GM23338 (cell line): ENCODE results near the gene SARDH. TPM values are rescaled to one million over a fixed set of nuclear protein-coding genes. Genes with fewer than 3 reads are reported as not detected.

Experiments used
- ATAC-seq: fragments of 200-7000 bp; cut with Tn5 transposase; 3 replicates; pipeline ENCODE4 v1.9.1; 2020
- DNase-seq: peaks from one replicate; pipeline ENCODE4 v3.0.0-alpha.2; 2015; ENCODE audit warnings: low spot score
- H2AFZ ChIP-seq: fragments of 200-600 bp; sonication (generic); 2 replicates; pipeline ENCODE4 v1.8.0; 2016; ENCODE audit warnings: antibody characterized with exemption, mild to moderate bottlenecking, moderate library complexity
- H3F3A ChIP-seq: fragments of 200-600 bp; sonication (generic); replicated peaks from 2 replicates; pipeline ENCODE4 v1.8.0; 2017; ENCODE audit warnings: antibody characterized with exemption, mixed run types, low read depth
- H3K27ac ChIP-seq: fragments of 200-600 bp; sonication (generic); 2 replicates; pipeline ENCODE4 v1.6.1; 2016; ENCODE audit warnings: low read depth
- H3K27me3 ChIP-seq: fragments of 200-600 bp; sonication (generic); 2 replicates; pipeline ENCODE4 v1.8.0; 2016; ENCODE audit warnings: mild to moderate bottlenecking, mixed run types, moderate library complexity; ENCODE audit not compliant: insufficient read depth
- H3K36me3 ChIP-seq: fragments of 200-600 bp; sonication (generic); 2 replicates; pipeline ENCODE4 v1.8.0; 2016; ENCODE audit warnings: mild to moderate bottlenecking; ENCODE audit not compliant: insufficient read depth
- H3K4me1 ChIP-seq: fragments of 200-600 bp; sonication (generic); 2 replicates; pipeline ENCODE4 v1.8.0; 2016; ENCODE audit warnings: mild to moderate bottlenecking, moderate library complexity; ENCODE audit not compliant: insufficient read depth
- H3K4me2 ChIP-seq: fragments of 200-600 bp; sonication (generic); 2 replicates; pipeline ENCODE4 v1.7.1; 2017; ENCODE audit warnings: mixed run types
- H3K4me3 ChIP-seq: fragments of 200-600 bp; sonication (generic); 2 replicates; pipeline ENCODE4 v1.6.1; 2016; ENCODE audit warnings: mixed run types
- H3K79me2 ChIP-seq: fragments of 200-600 bp; sonication (generic); replicated peaks from 2 replicates; pipeline ENCODE4 v1.8.0; 2017; ENCODE audit warnings: mild to moderate bottlenecking; ENCODE audit not compliant: insufficient read depth
- H3K9me2 ChIP-seq: fragments of 200-600 bp; sonication (generic); 2 replicates; pipeline ENCODE4 v1.8.0; 2017; ENCODE audit not compliant: insufficient read depth
- H4K20me1 ChIP-seq: fragments of 200-600 bp; sonication (generic); replicated peaks from 2 replicates; pipeline ENCODE4 v1.8.0; 2017; ENCODE audit warnings: mild to moderate bottlenecking; ENCODE audit not compliant: insufficient read depth
- H3K27ac Mint-ChIP-seq: 2 replicates; pipeline ENCODE4 v1.8.0; 2020; ENCODE audit warnings: inconsistent platforms, mild to moderate bottlenecking, moderate library complexity, mixed read lengths
- H3K27me3 Mint-ChIP-seq: 3 replicates; pipeline ENCODE4 v1.8.0; 2022; ENCODE audit warnings: low read depth, mild to moderate bottlenecking, moderate library complexity, mixed read lengths, inconsistent platforms; ENCODE audit not compliant: insufficient read depth, poor library complexity
- H3K36me3 Mint-ChIP-seq: 3 replicates; pipeline ENCODE4 v1.8.0; 2021; ENCODE audit warnings: low read depth, mild to moderate bottlenecking, inconsistent platforms, moderate library complexity, mixed read lengths
- H3K4me1 Mint-ChIP-seq: 3 replicates; pipeline ENCODE4 v1.8.0; 2020; ENCODE audit warnings: mild to moderate bottlenecking, inconsistent platforms, mixed read lengths
- H3K4me3 Mint-ChIP-seq: 3 replicates; pipeline ENCODE4 v1.8.0; 2021; ENCODE audit warnings: moderate library complexity, mild to moderate bottlenecking, inconsistent platforms, mixed read lengths
- H3K9me3 Mint-ChIP-seq: 3 replicates; pipeline ENCODE4 v1.8.0; 2020; ENCODE audit warnings: moderate library complexity, mild to moderate bottlenecking, inconsistent platforms, mixed read lengths
- CTCF ChIP-seq, 2 experiments: fragments of 200-600 bp in 1 of 2; sonication (generic) in 1 of 2; conservative IDR thresholded peaks; 2 replicates each; pipeline versions ENCODE4 v1.5.1 to v1.6.1; 2016 to 2017; ENCODE audit warnings: antibody characterized with exemption in 2 of 2, low read depth in 2 of 2, mild to moderate bottlenecking in 2 of 2, moderate library complexity in 1 of 2
- polyA plus RNA-seq: library from polyadenylated mRNA; unstranded; fragments of >200 nt; fragmentation: Nextera tagmentation; extraction: Ambion mirVana; gene quantifications from 2 replicates; pipeline ENCODE4 v1.2.1, GENCODE V29; 2016
- total RNA-seq: library from RNA; depleted of rRNA; stranded (reverse); fragments of >200 nt; shearing (Covaris generic); gene quantifications from 2 replicates; pipeline ENCODE4 v1.2.3, GENCODE V29; 2014
- TF ChIP-seq, protein P1 (sequence below): fragments of 250-450 bp; sonication (Bioruptor Pico); IDR thresholded peaks from 2 replicates; pipeline ENCODE4 v1.5.0; 2020; ENCODE audit warnings: mild to moderate bottlenecking, moderate library complexity

The SARDH gene
- total and polyA plus RNA-seq, 2 experiments from 2014 or later, result 2.8 to 10.4 TPM

- no peaks in the 10 kb centered on the region; the same call in 2 of the 3 replicates for H3K36me3 Mint-ChIP-seq
- peaks cover 11% of the 10 kb centered on the region for H3K27me3 Mint-ChIP-seq
- H3K4me3 ChIP-seq, result no peak overlapping the region
- DNase-seq (no peak), ATAC-seq (no peak)
- no peak overlapping the region for H3K4me3 Mint-ChIP-seq
- no peaks in the 10 kb centered on the region for H3K27me3 ChIP-seq
- H3K4me2 ChIP-seq, result no peak overlapping the region
- H3K9me2 ChIP-seq, result no peaks in the 10 kb centered on the region
- TF ChIP-seq, protein P1, sequence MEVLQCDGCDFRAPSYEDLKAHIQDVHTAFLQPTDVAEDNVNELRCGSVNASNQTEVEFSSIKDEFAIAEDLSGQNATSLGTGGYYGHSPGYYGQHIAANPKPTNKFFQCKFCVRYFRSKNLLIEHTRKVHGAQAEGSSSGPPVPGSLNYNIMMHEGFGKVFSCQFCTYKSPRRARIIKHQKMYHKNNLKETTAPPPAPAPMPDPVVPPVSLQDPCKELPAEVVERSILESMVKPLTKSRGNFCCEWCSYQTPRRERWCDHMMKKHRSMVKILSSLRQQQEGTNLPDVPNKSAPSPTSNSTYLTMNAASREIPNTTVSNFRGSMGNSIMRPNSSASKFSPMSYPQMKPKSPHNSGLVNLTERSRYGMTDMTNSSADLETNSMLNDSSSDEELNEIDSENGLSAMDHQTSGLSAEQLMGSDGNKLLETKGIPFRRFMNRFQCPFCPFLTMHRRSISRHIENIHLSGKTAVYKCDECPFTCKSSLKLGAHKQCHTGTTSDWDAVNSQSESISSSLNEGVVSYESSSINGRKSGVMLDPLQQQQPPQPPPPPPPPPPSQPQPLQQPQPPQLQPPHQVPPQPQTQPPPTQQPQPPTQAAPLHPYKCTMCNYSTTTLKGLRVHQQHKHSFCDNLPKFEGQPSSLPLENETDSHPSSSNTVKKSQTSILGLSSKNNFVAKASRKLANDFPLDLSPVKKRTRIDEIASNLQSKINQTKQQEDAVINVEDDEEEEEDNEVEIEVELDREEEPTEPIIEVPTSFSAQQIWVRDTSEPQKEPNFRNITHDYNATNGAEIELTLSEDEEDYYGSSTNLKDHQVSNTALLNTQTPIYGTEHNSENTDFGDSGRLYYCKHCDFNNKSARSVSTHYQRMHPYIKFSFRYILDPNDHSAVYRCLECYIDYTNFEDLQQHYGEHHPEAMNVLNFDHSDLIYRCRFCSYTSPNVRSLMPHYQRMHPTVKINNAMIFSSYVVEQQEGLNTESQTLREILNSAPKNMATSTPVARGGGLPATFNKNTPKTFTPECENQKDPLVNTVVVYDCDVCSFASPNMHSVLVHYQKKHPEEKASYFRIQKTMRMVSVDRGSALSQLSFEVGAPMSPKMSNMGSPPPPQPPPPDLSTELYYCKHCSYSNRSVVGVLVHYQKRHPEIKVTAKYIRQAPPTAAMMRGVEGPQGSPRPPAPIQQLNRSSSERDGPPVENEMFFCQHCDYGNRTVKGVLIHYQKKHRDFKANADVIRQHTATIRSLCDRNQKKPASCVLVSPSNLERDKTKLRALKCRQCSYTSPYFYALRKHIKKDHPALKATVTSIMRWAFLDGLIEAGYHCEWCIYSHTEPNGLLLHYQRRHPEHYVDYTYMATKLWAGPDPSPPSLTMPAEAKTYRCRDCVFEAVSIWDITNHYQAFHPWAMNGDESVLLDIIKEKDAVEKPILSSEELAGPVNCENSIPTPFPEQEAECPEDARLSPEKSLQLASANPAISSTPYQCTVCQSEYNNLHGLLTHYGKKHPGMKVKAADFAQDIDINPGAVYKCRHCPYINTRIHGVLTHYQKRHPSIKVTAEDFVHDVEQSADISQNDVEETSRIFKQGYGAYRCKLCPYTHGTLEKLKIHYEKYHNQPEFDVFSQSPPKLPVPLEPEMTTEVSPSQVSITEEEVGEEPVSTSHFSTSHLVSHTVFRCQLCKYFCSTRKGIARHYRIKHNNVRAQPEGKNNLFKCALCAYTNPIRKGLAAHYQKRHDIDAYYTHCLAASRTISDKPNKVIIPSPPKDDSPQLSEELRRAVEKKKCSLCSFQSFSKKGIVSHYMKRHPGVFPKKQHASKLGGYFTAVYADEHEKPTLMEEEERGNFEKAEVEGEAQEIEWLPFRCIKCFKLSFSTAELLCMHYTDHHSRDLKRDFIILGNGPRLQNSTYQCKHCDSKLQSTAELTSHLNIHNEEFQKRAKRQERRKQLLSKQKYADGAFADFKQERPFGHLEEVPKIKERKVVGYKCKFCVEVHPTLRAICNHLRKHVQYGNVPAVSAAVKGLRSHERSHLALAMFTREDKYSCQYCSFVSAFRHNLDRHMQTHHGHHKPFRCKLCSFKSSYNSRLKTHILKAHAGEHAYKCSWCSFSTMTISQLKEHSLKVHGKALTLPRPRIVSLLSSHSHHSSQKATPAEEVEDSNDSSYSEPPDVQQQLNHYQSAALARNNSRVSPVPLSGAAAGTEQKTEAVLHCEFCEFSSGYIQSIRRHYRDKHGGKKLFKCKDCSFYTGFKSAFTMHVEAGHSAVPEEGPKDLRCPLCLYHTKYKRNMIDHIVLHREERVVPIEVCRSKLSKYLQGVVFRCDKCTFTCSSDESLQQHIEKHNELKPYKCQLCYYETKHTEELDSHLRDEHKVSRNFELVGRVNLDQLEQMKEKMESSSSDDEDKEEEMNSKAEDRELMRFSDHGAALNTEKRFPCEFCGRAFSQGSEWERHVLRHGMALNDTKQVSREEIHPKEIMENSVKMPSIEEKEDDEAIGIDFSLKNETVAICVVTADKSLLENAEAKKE (CRISPR knock-in tag), result no peak
- TF ChIP-seq CTCF (conservative IDR thresholded peaks at IDR 0.05; ENCODE audit: low read depth in 2 of 2), result no peak
- H3K9me3 Mint-ChIP-seq, result no peaks in the 10 kb centered on the region; the same call in 2 of the 3 replicates
- no peaks in the 10 kb centered on the region for H3K4me1 ChIP-seq
- H3K27ac ChIP-seq, result no peak overlapping the region
- H3K36me3 ChIP-seq, result no peaks in the 10 kb centered on the region
- H4K20me1 ChIP-seq, result no peaks in the 10 kb centered on the region
- H3K79me2 ChIP-seq, result no peaks in the 10 kb centered on the region
- H3F3A ChIP-seq, result no peaks in the 10 kb centered on the region
- no peak overlapping the region; the same call in 1 of the 2 replicates for H3K27ac Mint-ChIP-seq
- no peak overlapping the region for H2AFZ ChIP-seq
- peaks cover 17% of the 10 kb centered on the region for H3K4me1 Mint-ChIP-seq
Measured at GRCh38 chr9:133714606-133715294, 23.4 kb downstream of the SARDH start.
